HUES6 (cell line): Measurements from ENCODE around the gene GIPC1.
"Not testable (repeated sequence)": the region's sequence is repeated elsewhere in the genome, so short reads cannot be mapped to it uniquely, and the experiment has no call there.

Source experiments
- H3K27ac ChIP-seq: 2 replicates; pipeline ENCODE4 v1.7.0; 2013; ENCODE audit warnings: low read depth, mild to moderate bottlenecking, low read length, inconsistent platforms
- H3K27me3 ChIP-seq: 2 replicates; pipeline ENCODE4 v1.6.1; 2013; ENCODE audit warnings: low read length; ENCODE audit not compliant: control insufficient read depth, insufficient read depth
- H3K36me3 ChIP-seq: 2 replicates; pipeline ENCODE4 v1.6.1; 2013; ENCODE audit warnings: low read length; ENCODE audit not compliant: control insufficient read depth, insufficient read depth
- H3K4me1 ChIP-seq: 2 replicates; pipeline ENCODE4 v1.6.1; 2013; ENCODE audit warnings: low read length; ENCODE audit not compliant: control insufficient read depth, insufficient read depth
- H3K4me3 ChIP-seq: 2 replicates; pipeline ENCODE4 v1.5.1; 2013; ENCODE audit warnings: low read depth, low read length
- H3K9ac ChIP-seq: one replicate; pipeline ENCODE4 v1.6.1; 2013; ENCODE audit warnings: mild to moderate bottlenecking, low read length
- H3K9me3 ChIP-seq: 2 replicates; pipeline ENCODE4 v1.6.1; 2013; ENCODE audit warnings: low read depth, low read length; ENCODE audit not compliant: control insufficient read depth, insufficient read depth

Gene GIPC1

GRCh38 chr19:14505488-14506239 is 9.7 kb upstream of the GIPC1 start:
- Histone ChIP-seq H3K27ac (no peak overlapping the region), H3K4me3 (no peak overlapping the region), H3K27me3 (no peaks in the 10 kb centered on the region), H3K4me1 (peaks cover 4% of the 10 kb centered on the region; the same call in 1 of the 2 replicates), H3K36me3 (no peaks in the 10 kb centered on the region), H3K9me3 (no peaks in the 10 kb centered on the region), H3K9ac (peak overlapping the region; percentile 19)

GRCh38 chr19:14504575-14504974 is 8.6 kb upstream of the GIPC1 start:
- not testable (repeated sequence) for H3K36me3 ChIP-seq, H3K9me3 ChIP-seq, H3K27me3 ChIP-seq, H3K9ac ChIP-seq, H3K4me1 ChIP-seq, H3K4me3 ChIP-seq, H3K27ac ChIP-seq

- Histone ChIP-seq H3K27me3 (no peaks in the 10 kb centered on the region), H3K9ac (no peak overlapping the region), H3K27ac (no peak overlapping the region), H3K9me3 (no peaks in the 10 kb centered on the region), H3K4me3 (no peak overlapping the region), H3K36me3 (no peaks in the 10 kb centered on the region), H3K4me1 (peaks cover 4% of the 10 kb centered on the region; the same call in 1 of the 2 replicates)
These were observed 7.4 kb upstream of the GIPC1 start for GRCh38 chr19:14503285-14503684.

- no peak overlapping the region for H3K4me3 ChIP-seq
- peaks cover 5% of the 10 kb centered on the region for H3K4me1 ChIP-seq
These were observed 6.6 kb upstream of the GIPC1 start for GRCh38 chr19:14502334-14503092.

GRCh38 chr19:14497228-14497921 is 1.4 kb upstream of the GIPC1 start:
- H3K36me3 ChIP-seq = peaks cover 5% of the 10 kb centered on the region
- H3K27ac ChIP-seq = no peak overlapping the region
- H3K27me3 ChIP-seq = no peaks in the 10 kb centered on the region
- no peaks in the 10 kb centered on the region for H3K9me3 ChIP-seq
- H3K9ac ChIP-seq = no peak overlapping the region
- H3K4me3 ChIP-seq = no peak overlapping the region
- peaks cover 12% of the 10 kb centered on the region for H3K4me1 ChIP-seq

More at GRCh38 chr19:14502334-14503092, 6.6 kb upstream of the GIPC1 start:
- H3K27ac ChIP-seq = no peak overlapping the region
- no peaks in the 10 kb centered on the region for H3K27me3 ChIP-seq
- no peaks in the 10 kb centered on the region for H3K9me3 ChIP-seq
- no peaks in the 10 kb centered on the region for H3K36me3 ChIP-seq
- peak overlapping the region; percentile 24 for H3K9ac ChIP-seq

- no peaks in the 10 kb centered on the region for H3K27me3 ChIP-seq
- H3K9me3 ChIP-seq = no peaks in the 10 kb centered on the region
- H3K9ac ChIP-seq = no peak overlapping the region
- H3K4me1 ChIP-seq = peaks cover 12% of the 10 kb centered on the region
- H3K36me3 ChIP-seq = peaks cover 6% of the 10 kb centered on the region
- no peak overlapping the region for H3K27ac ChIP-seq
- peak overlapping the region; percentile 13 for H3K4me3 ChIP-seq
These were observed 904 bp upstream of the GIPC1 start for GRCh38 chr19:14496834-14497227.

GRCh38 chr19:14495672-14496028 is 277 bp downstream of the GIPC1 start:
- Histone ChIP-seq H3K4me1 (peaks cover 12% of the 10 kb centered on the region), H3K36me3 (peaks cover 12% of the 10 kb centered on the region), H3K9me3 (no peaks in the 10 kb centered on the region), H3K27ac (no peak overlapping the region), H3K4me3 (peak overlapping the region; percentile 74), H3K9ac (peak overlapping the region; percentile 44), H3K27me3 (no peaks in the 10 kb centered on the region)

- Histone ChIP-seq H3K9ac (peak overlapping the region; percentile 44), H3K27ac (no peak overlapping the region), H3K4me3 (peak overlapping the region; percentile 74), H3K36me3 (peaks cover 12% of the 10 kb centered on the region), H3K27me3 (no peaks in the 10 kb centered on the region), H3K4me1 (peaks cover 12% of the 10 kb centered on the region), H3K9me3 (no peaks in the 10 kb centered on the region)
These were observed 836 bp downstream of the GIPC1 start for GRCh38 chr19:14494910-14495671.

- Histone ChIP-seq H3K36me3 (peaks cover 16% of the 10 kb centered on the region), H3K27me3 (no peaks in the 10 kb centered on the region), H3K4me3 (no peak overlapping the region), H3K27ac (no peak overlapping the region), H3K9ac (no peak overlapping the region), H3K9me3 (no peaks in the 10 kb centered on the region), H3K4me1 (peaks cover 12% of the 10 kb centered on the region)
These were observed 1.5 kb downstream of the GIPC1 start for GRCh38 chr19:14494411-14494810.

GRCh38 chr19:14492756-14493337 is 3.1 kb downstream of the GIPC1 start:
- peaks cover 26% of the 10 kb centered on the region for H3K36me3 ChIP-seq
- no peaks in the 10 kb centered on the region for H3K9me3 ChIP-seq
- H3K4me3 ChIP-seq = no peak overlapping the region
- peaks cover 12% of the 10 kb centered on the region for H3K4me1 ChIP-seq
- no peak overlapping the region for H3K27ac ChIP-seq
- no peak overlapping the region for H3K9ac ChIP-seq
- no peaks in the 10 kb centered on the region for H3K27me3 ChIP-seq
